ENCODE results near the gene BANP. TPM values are rescaled to one million over a fixed set of nuclear protein-coding genes. Genes with fewer than 3 reads are reported as not detected.
"Not testable (repeated sequence)": the region's sequence is repeated elsewhere in the genome, so short reads cannot be mapped to it uniquely, and the experiment has no call there.

The BANP gene
- total and polyA plus RNA-seq, 4 donors, result 10.3 to 56.6 (median 20.1) TPM

GRCh38 chr16:88043208-88043910 is 92.1 kb downstream of the BANP start:
- H3K4me1 ChIP-seq (ENCODE audit: control insufficient read depth in 5 of 5, insufficient read depth in 5 of 5, low read length in 5 of 5); DNase-seq; H3K27me3 ChIP-seq (ENCODE audit: control insufficient read depth in 3 of 3, insufficient read depth in 3 of 3, low read length in 2 of 3); H3K27ac ChIP-seq (ENCODE audit: low read depth in 1 of 2, low read length in 1 of 2); H3K9ac ChIP-seq (ENCODE audit: insufficient read depth in 1 of 2, low read length in 2 of 2); H3K4me3 ChIP-seq; ATAC-seq (ENCODE audit: insufficient read depth, low FRiP score); H3K9me3 ChIP-seq (ENCODE audit: control insufficient read depth in 4 of 4, insufficient read depth in 3 of 4, low read length in 3 of 4): not testable (repeated sequence)
- H3K36me3 ChIP-seq (ENCODE audit: control insufficient read depth in 4 of 4, insufficient read depth in 4 of 4, low read length in 4 of 4), result peaks cover 0 to 15% (median 3%) of the 10 kb centered on the region in 4 donors
- 85 to 88% methylated on average over 8 of the region's 8 CpGs for WGBS, 2 donors

- H3K9ac ChIP-seq (ENCODE audit: insufficient read depth in 1 of 2, low read length in 2 of 2); DNase-seq; ATAC-seq (ENCODE audit: insufficient read depth, low FRiP score); H3K4me1 ChIP-seq (ENCODE audit: control insufficient read depth in 5 of 5, insufficient read depth in 5 of 5, low read length in 5 of 5); H3K9me3 ChIP-seq (ENCODE audit: control insufficient read depth in 4 of 4, insufficient read depth in 3 of 4, low read length in 3 of 4); H3K27me3 ChIP-seq (ENCODE audit: control insufficient read depth in 3 of 3, insufficient read depth in 3 of 3, low read length in 2 of 3); H3K4me3 ChIP-seq; H3K27ac ChIP-seq (ENCODE audit: low read depth in 1 of 2, low read length in 1 of 2): not testable (repeated sequence)
- H3K36me3 ChIP-seq (ENCODE audit: control insufficient read depth in 4 of 4, insufficient read depth in 4 of 4, low read length in 4 of 4), result peaks cover 3 to 18% (median 6%) of the 10 kb centered on the region in 4 donors
- 63 to 81% methylated on average over 14 of the region's 14 CpGs for WGBS, 2 donors
Observed at GRCh38 chr16:88044121-88044581, 92.9 kb downstream of the BANP start.

GRCh38 chr16:88045361-88045760 is 94.1 kb downstream of the BANP start:
- not testable (repeated sequence) for H3K9me3 ChIP-seq (ENCODE audit: control insufficient read depth in 4 of 4, insufficient read depth in 3 of 4, low read length in 3 of 4); H3K4me3 ChIP-seq; DNase-seq; H3K9ac ChIP-seq (ENCODE audit: insufficient read depth in 1 of 2, low read length in 2 of 2); H3K27me3 ChIP-seq (ENCODE audit: control insufficient read depth in 3 of 3, insufficient read depth in 3 of 3, low read length in 2 of 3); H3K4me1 ChIP-seq (ENCODE audit: control insufficient read depth in 5 of 5, insufficient read depth in 5 of 5, low read length in 5 of 5); ATAC-seq (ENCODE audit: insufficient read depth, low FRiP score); H3K27ac ChIP-seq (ENCODE audit: low read depth in 1 of 2, low read length in 1 of 2)
- peaks cover 3 to 14% (median 4%) of the 10 kb centered on the region in 4 donors for H3K36me3 ChIP-seq (ENCODE audit: control insufficient read depth in 4 of 4, insufficient read depth in 4 of 4, low read length in 4 of 4)
- 92 to 95% methylated on average over 10 to 11 of the region's 11 CpGs for WGBS, 2 donors

DNA sequence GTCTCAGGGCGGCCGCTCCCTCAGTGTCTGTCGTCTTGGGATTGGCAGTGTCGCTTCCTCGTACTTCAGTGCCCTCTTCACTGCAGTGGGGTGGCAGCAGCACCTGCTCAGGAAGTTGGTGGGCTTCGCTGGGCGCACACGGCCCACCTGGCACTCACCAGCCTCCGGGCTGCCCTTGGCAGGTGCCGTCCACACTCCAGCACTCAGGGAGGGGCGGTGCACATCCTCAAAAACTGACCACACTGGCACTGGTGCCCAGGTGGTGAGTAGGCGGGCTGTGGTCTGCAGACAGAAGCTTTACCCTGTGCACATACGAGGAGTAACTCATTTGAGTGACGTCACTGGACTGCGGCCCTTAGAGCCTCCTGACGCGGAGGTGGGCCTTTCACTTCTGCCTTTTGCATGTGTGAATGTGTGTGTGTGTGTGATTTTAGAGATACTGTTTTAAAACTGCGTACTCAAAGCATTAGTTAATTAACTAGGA is 94.6 kb downstream of the BANP start:
- Histone ChIP-seq H3K9ac (ENCODE audit: insufficient read depth in 1 of 2, low read length in 2 of 2) (no peak overlapping the region), H3K27me3 (ENCODE audit: control insufficient read depth in 3 of 3, insufficient read depth in 3 of 3, low read length in 2 of 3) (no peaks in the 10 kb centered on the region), H3K9me3 (ENCODE audit: control insufficient read depth in 4 of 4, insufficient read depth in 3 of 4, low read length in 3 of 4) (no peaks in the 10 kb centered on the region), H3K27ac (ENCODE audit: low read depth in 1 of 2, low read length in 1 of 2) (no peak overlapping the region), H3K4me3 (no peak overlapping the region), H3K36me3 (ENCODE audit: control insufficient read depth in 4 of 4, insufficient read depth in 4 of 4, low read length in 4 of 4) (peaks cover 3 to 15% (median 4%) of the 10 kb centered on the region in 4 donors), H3K4me1 (ENCODE audit: control insufficient read depth in 5 of 5, insufficient read depth in 5 of 5, low read length in 5 of 5) (no peaks in the 10 kb centered on the region)
- TF ChIP-seq, protein P1, sequence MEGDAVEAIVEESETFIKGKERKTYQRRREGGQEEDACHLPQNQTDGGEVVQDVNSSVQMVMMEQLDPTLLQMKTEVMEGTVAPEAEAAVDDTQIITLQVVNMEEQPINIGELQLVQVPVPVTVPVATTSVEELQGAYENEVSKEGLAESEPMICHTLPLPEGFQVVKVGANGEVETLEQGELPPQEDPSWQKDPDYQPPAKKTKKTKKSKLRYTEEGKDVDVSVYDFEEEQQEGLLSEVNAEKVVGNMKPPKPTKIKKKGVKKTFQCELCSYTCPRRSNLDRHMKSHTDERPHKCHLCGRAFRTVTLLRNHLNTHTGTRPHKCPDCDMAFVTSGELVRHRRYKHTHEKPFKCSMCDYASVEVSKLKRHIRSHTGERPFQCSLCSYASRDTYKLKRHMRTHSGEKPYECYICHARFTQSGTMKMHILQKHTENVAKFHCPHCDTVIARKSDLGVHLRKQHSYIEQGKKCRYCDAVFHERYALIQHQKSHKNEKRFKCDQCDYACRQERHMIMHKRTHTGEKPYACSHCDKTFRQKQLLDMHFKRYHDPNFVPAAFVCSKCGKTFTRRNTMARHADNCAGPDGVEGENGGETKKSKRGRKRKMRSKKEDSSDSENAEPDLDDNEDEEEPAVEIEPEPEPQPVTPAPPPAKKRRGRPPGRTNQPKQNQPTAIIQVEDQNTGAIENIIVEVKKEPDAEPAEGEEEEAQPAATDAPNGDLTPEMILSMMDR (IDR thresholded peaks at IDR 0.05; ENCODE audit: control extremely low read depth, extremely low read depth), result no peak
- WGBS, 2 donors, result 88% methylated on average over 18 of the region's 18 CpGs
- ATAC-seq (ENCODE audit: insufficient read depth, low FRiP score) (no peak), DNase-seq (no peak)

DNA sequence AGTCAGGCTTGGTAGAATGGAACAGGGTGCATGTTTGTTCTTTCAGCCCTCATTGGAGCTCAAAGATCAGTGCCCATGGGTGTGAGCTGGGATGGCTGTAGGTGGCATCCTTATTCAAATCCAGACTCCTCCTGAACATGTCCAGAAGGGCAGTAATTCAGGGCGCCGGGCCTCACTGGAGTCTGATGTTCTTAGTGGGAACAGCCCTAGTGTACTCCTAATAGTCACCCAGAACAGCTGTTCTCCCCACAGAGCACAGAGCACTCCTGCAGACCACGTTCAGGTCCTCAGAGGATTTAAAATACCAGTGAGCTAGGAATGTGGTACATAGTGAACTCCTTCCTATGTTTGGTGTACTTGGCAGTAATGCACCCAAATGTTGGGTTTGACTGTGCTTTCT is 96.2 kb downstream of the BANP start:
- H3K27ac ChIP-seq (ENCODE audit: low read depth in 1 of 2, low read length in 1 of 2), result no peak overlapping the region
- peaks cover 4 to 22% (median 6%) of the 10 kb centered on the region in 4 donors for H3K36me3 ChIP-seq (ENCODE audit: control insufficient read depth in 4 of 4, insufficient read depth in 4 of 4, low read length in 4 of 4)
- TF ChIP-seq, protein P1 (IDR thresholded peaks at IDR 0.05; ENCODE audit: control extremely low read depth, extremely low read depth), result no peak
- no peaks in the 10 kb centered on the region for H3K4me1 ChIP-seq (ENCODE audit: control insufficient read depth in 5 of 5, insufficient read depth in 5 of 5, low read length in 5 of 5)
- H3K9ac ChIP-seq (ENCODE audit: insufficient read depth in 1 of 2, low read length in 2 of 2), result no peak overlapping the region
- no peak overlapping the region for H3K4me3 ChIP-seq
- WGBS, 2 donors, result 91 to 95% methylated on average over 3 of the region's 3 CpGs
- no peaks in the 10 kb centered on the region for H3K27me3 ChIP-seq (ENCODE audit: control insufficient read depth in 3 of 3, insufficient read depth in 3 of 3, low read length in 2 of 3)
- DNase-seq, result no peak
- peaks cover 0 to 3% (median 0%) of the 10 kb centered on the region in 4 donors for H3K9me3 ChIP-seq (ENCODE audit: control insufficient read depth in 4 of 4, insufficient read depth in 3 of 4, low read length in 3 of 4)
- no peak for ATAC-seq (ENCODE audit: insufficient read depth, low FRiP score)

Data from lung (tissue), 12 donors.